NCI-H2029 (cell line): Measurements from ENCODE around the gene SLC7A9.
"Not testable (repeated sequence)": the region's sequence is repeated elsewhere in the genome, so short reads cannot be mapped to it uniquely, and the experiment has no call there.

Experiments
- DNase-seq: peaks from one replicate; lab custom pipeline; 2025; lab: John Stamatoyannopoulos, UW

SLC7A9 gene

GRCh38 chr19:32864318-32865007 is 5.1 kb downstream of the SLC7A9 start:
- no peak for DNase-seq

GRCh38 chr19:32863841-32864240 is 5.7 kb downstream of the SLC7A9 start:
- DNase-seq, result no peak

- no peak for DNase-seq
Observed at GRCh38 chr19:32863301-32863700, 6.3 kb downstream of the SLC7A9 start.

DNA sequence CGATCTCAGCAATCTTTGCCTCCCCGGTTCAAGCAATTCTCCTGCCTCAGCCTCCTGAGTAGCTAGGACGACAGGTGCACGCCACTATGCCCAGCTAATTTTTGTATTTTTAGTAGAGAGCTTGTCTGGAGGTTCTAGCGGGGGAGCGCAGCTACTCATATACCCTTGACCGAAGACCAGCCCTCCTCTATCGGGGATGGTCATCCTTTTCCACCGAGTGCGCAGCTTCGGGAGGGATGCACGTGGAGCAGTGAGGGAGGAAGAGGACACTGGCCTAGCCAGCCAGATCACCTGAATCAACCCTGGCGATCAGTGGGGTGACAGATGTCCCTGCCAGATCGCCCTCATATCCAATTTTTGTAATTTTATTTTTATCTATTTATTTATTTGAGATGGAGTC is 6.8 kb downstream of the SLC7A9 start:
- no peak for DNase-seq

DNA sequence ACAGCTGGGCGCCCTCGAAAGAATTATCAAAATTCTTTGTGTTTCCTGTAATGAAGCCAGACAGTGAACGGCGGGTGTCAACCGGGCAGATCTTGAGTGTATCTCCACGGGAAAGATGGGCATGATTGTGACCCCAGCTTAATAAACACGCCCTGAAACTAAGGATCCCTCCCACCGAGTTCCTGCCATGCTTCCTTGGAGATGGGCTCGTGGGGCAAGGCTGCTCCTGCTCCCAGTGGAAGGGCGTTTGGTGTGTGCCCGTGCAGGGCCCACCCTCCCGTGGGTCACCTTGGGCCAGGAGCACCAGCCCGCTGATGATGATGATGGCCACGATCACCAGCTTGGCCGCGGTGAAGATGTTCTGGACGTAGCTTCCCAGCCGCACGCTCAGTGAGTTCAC is 7.4 kb downstream of the SLC7A9 start:
- DNase-seq, result no peak

GRCh38 chr19:32861596-32861995 is 8.0 kb downstream of the SLC7A9 start:
- no peak for DNase-seq

DNA sequence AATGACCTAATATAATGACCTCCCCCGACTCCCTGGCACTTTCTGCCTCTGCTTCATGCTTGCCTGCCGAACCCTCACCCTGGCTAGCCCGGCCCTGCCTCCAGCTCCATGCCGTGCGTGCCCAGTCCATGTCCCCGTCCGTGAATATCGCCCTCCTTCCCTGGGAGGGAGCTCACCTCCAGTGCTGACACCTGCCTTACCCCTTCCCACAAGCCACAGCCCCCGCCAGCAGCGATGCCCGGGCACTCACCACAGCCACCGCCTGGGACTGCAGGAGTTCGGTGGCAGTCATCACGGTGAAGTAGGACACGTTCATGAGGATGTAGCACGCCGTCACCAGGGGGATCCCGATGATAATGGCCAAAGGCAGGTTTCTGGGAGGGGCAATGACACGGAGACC is 10.0 kb downstream of the SLC7A9 start:
- DNase-seq, result no peak

DNA sequence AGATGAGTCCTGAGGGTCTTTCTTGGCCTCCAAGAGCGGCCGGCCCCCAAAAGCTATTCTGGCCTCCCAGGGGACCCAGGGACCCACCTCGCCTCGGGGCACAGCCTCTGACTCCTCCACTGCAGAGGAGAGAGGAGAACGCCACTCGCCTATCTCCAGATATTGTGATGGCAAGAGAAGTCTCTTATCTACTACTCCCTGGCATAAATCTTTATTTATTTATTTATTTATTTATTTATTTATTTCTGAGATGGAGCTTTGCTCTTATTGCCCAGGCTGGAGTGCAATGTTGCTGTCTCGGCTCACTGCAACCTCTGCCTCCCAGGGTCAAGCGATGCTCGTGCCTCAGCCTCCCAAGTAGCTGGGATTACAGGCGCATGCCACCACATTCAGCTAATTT is 11.0 kb downstream of the SLC7A9 start:
- no peak for DNase-seq

GRCh38 chr19:32858155-32858554 is 11.4 kb downstream of the SLC7A9 start:
- no peak for DNase-seq

DNA sequence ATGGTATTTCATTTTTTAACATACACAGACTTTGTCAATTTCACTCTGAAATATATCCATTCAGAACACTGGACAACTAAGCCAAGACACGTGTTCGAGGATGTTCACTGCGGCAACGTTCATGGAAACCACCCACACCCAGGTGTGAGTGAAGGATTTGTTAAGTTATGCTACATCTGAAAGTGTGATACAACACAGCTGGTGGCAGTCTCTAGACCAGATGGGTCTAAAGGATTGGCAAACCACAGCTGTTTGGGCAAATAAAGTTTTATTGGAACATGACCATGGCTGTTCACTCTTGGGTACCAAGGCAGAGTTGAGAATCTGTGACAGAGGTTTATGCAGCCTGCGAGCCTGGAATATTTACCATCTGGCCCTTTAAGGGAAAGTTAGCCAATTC is 12.0 kb downstream of the SLC7A9 start:
- DNase-seq, result no peak

- not testable (repeated sequence) for DNase-seq
Observed at GRCh38 chr19:32856818-32857217, 12.7 kb downstream of the SLC7A9 start.

GRCh38 chr19:32852216-32852615 is 17.4 kb downstream of the SLC7A9 start:
- no peak for DNase-seq

DNA sequence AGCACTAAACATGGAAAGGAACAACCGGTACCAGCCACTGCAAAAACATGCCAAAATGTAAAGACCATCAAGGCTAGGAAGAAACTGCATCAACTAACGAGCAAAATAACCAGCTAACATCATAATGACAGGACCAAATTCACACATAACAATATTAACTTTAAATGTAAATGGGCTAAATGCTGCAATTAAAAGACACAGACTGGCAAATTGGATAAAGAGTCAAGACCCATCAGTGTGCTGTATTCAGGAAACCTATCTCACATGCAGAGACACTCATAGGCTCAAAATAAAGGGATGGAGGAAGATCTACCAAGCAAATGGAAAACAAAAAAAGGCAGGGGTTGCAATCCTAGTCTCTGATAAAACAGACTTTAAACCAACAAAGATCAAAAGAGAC is 21.5 kb downstream of the SLC7A9 start:
- not testable (repeated sequence) for DNase-seq

GRCh38 chr19:32843716-32844245 is 25.8 kb downstream of the SLC7A9 start:
- DNase-seq, result no peak

- no peak for DNase-seq
Observed at GRCh38 chr19:32842061-32842460, 27.5 kb downstream of the SLC7A9 start.

- DNase-seq, result no peak
Observed at GRCh38 chr19:32837531-32837930, 32.0 kb downstream of the SLC7A9 start.

- not testable (repeated sequence) for DNase-seq
Observed at GRCh38 chr19:32833388-32833787, 36.2 kb downstream of the SLC7A9 start.

GRCh38 chr19:32832825-32833224 is 36.7 kb downstream of the SLC7A9 start:
- not testable (repeated sequence) for DNase-seq

DNA sequence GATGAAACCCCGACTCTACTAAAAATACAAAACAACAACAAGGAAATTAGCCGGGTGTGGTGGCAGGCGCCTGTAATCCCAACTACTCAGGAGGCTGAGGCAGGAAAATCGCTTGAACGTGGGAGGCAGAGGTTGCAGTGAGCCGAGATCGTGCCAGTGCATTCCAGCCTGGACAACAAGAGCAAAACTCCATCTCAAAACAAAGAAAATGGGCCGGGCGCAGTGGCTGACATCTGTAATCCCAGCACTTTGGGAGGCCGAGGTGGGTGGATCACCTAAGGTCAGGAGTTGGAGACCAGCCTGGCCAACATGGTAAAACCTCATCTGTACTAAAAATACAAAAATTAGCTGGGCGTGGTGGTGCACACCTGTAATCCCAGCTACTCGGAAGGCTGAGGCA is 37.5 kb downstream of the SLC7A9 start:
- not testable (repeated sequence) for DNase-seq

DNA sequence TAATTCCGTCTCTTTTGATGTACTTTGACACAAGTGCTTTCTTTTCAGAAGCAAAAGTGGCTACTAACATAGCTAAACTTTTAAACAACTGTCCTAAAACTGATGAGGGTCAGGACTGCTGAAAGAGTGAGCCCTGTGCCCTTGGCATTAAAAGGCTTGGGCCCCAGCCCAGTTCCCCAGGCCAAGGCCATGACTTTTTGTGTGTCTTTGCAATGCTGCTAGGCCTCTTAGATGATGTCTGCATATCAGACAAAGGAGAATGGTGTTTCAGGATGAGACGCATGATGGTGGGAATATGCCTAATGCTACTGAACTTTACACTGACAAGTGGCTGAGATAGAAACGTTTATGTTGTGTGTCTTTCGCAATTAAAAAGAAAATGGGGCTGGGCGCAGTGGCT is 38.0 kb downstream of the SLC7A9 start:
- no peak for DNase-seq

DNA sequence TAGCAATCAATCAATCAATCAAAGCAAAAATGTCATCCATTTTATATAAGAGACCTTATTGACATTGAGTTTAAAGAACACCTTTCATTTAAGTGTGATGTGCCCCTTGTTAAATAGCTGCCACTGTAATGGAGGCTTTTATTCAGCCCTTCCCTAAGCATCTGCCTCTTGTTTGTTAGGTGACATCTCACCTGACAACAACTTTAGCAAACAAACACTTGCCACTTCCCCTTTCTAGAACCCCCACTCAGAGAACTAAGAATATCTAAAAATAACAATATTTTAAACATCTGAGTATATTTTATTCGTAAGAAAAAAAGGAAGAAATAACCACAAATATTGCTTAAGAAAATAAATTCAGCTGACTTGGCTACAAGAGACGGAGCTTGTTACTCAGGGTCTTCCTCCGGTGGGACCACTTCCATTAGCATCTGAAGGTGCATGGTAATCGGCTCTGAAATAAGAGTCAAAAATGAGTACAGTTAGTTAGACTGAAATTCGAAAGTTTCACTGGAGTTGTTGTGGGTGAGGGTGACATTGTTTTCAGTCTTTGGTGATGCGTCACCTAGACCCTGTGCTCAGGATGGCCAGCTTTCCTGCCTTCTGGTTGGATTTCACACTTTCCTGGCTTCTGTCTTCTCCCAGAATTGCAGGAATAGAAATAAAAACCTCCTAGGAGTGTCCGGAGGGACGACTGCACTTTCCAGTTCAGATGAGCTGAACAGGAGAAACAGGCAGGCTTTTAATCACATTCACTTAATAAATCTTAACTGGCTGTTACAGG is 39.1 kb downstream of the SLC7A9 start:
- no peak for DNase-seq

DNA sequence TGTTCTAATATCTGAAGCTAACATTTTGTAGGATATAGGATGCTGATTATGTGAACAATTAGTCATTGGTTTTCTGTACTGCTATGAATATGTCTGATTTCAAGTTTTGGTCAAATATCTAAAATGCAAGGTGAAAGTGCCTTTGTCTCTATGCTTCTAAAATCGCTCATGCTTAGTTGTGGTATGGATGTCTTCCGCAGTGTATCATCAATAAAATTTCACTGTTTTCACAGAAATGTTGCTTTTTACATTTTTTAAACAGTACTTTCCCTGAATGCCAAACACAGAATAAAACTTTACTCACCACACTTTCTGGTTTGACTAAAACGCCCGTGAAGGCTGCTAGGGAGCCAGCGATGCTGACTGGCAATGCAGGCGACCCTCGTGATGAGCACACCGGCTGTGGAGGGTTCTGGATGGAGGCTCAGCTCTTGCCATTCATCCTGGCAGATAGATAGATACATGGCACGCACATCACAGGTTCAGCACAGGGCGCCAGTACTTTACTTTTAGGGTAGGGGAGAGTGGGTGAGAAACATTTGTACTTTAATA is 40.1 kb downstream of the SLC7A9 start:
- DNase-seq, result no peak
